Measurements from ENCODE around the gene AKNA. TPM values are rescaled to one million over a fixed set of nuclear protein-coding genes. Genes with fewer than 3 reads are reported as not detected.
A peak's percentile ranks its signal among the peaks of the same experiment; 100 is the strongest.

The AKNA gene
- total and polyA plus RNA-seq, 2 of the 8 experiments (the other 6 are each of a cell fraction or from before 2014, with no cell fraction given): 21.0 to 27.4 TPM

DNA sequence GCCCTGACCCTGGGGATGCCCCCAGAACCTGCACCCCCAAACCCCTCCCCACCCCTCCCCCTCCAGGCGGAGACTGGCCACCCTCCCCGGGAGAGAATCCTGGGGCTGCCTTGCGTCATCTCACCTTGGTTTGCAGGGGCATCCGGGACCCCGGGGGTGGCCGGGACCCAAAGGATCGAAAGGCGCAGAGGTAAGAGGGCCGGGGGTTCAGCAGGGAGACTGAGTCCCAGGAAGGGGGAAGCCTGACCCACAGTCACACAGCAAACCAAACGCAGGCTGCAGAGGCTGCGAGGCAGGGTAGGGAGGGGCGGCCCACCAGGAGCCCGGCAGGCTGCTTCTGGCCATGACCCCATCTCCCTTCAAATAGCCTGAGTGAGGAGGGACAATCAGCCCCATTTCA lies 98.7 kb downstream of the AKNA start:
- H3K79me1 ChIP-seq (ENCODE audit: low read depth, low read length): no peaks in the 10 kb centered on the region
- no peak overlapping the region for H3K4me2 ChIP-seq (ENCODE audit: insufficient read depth in 1 of 2, low read depth in 2 of 2, low read length in 2 of 2)
- H3K27ac ChIP-seq (ENCODE audit: low read depth, low read length): no peak overlapping the region
- no peaks in the 10 kb centered on the region for H3K27me3 ChIP-seq (replicated peaks in 1 of 4; ENCODE audit: control insufficient read depth in 3 of 4, extremely low read depth in 1 of 4, insufficient read depth in 3 of 4, low read length in 3 of 4)
- H4K5ac ChIP-seq (ENCODE audit: insufficient read length, low read depth, low read length): no peak overlapping the region
- H4K91ac ChIP-seq (replicated peaks; ENCODE audit: insufficient read length, low read length): no peak overlapping the region
- H3K56ac ChIP-seq (replicated peaks; ENCODE audit: insufficient read length, low read depth, low read length): no peak overlapping the region
- H2AK5ac ChIP-seq (ENCODE audit: low read depth, low read length): no peak overlapping the region
- H2AFZ ChIP-seq (ENCODE audit: low read length): no peak overlapping the region
- no peak overlapping the region for H2BK15ac ChIP-seq (ENCODE audit: low read length)
- CTCF ChIA-PET (ENCODE audit: partially characterized antibody): interaction anchor here (1.1 to 6.3 kb wide), 11 partner anchors 9 to 211 kb away, joined by 3 to 205 read pairs (median 9); partner anchors contain the start of genes AMBP and COL27A1
- peak overlapping the region; percentile 17 for H3K4ac ChIP-seq (replicated peaks; ENCODE audit: insufficient read length, low read depth, low read length)
- peaks cover 0 to 20% (median 4%) of the 10 kb centered on the region in 4 experiments; a peak in 5 of 7 replicates for H3K4me1 ChIP-seq (replicated peaks in 1 of 4; ENCODE audit: control insufficient read depth in 3 of 4, insufficient read depth in 4 of 4, low read length in 3 of 4)
- H2BK5ac ChIP-seq (ENCODE audit: low read depth, low read length): no peak overlapping the region
- no peak overlapping the region for H2BK120ac ChIP-seq (replicated peaks; ENCODE audit: low read depth, low read length)
- no peak overlapping the region for H2BK20ac ChIP-seq (ENCODE audit: low read length)
- H3K23ac ChIP-seq (ENCODE audit: insufficient read length): no peak overlapping the region
- no peak overlapping the region for H3K18ac ChIP-seq (ENCODE audit: extremely low read depth, low read length)
- H4K20me1 ChIP-seq (replicated peaks in 1 of 2; ENCODE audit: control insufficient read depth in 1 of 2, insufficient read depth in 2 of 2, low read length in 2 of 2): peaks cover 0 to 4% of the 10 kb centered on the region in 2 experiments
- no peaks in the 10 kb centered on the region for H3K79me2 ChIP-seq (ENCODE audit: control insufficient read depth in 1 of 2, insufficient read depth in 2 of 2, low read length in 2 of 2)
- H3K14ac ChIP-seq (ENCODE audit: insufficient read length): no peak overlapping the region
- no peak overlapping the region for H3K4me3 ChIP-seq (ENCODE audit: extremely low read depth in 1 of 4, insufficient read depth in 2 of 4, low read depth in 3 of 4, low read length in 4 of 4)
- POLR2A ChIA-PET (ENCODE audit: partially characterized antibody): interaction anchor here (2.0 kb wide), 1 partner anchor 181 kb away, joined by 6 read pairs; no protein-coding TSS in a partner anchor
- no peak overlapping the region for H3K9ac ChIP-seq (replicated peaks in 1 of 4; ENCODE audit: extremely low read depth in 1 of 4, low read depth in 3 of 4, low read length in 3 of 4)
- DNase-seq (ENCODE audit: low read depth in 1 of 2, low spot score in 2 of 2): peak in 1 of 2 experiments; percentile 45
- H3K36me3 ChIP-seq (ENCODE audit: control insufficient read depth in 2 of 4, insufficient read depth in 4 of 4, low read length in 3 of 4): peaks cover 2 to 8% (median 3%) of the 10 kb centered on the region in 4 experiments; a peak in 6 of 8 replicates
- no peak overlapping the region for H2BK12ac ChIP-seq (ENCODE audit: low read depth, low read length)
- WGBS, 2 experiments (ENCODE audit: extremely low coverage in 1 of 2, insufficient coverage in 1 of 2, insufficient read length in 1 of 2, insufficient replicate concordance in 2 of 2, low coverage in 1 of 2, low lambda C conversion rate in 2 of 2, missing lambda C conversion rate in 1 of 2): 90% methylated on average over 12 of the region's 13 CpGs; no CpG with 5 or more reads in 1 of the 2 experiments
- no peaks in the 10 kb centered on the region for H3K23me2 ChIP-seq (ENCODE audit: low read depth, low read length)
- H3K9me3 ChIP-seq (ENCODE audit: insufficient read depth in 2 of 2, low read depth in 1 of 2, low read length in 1 of 2): no peaks in the 10 kb centered on the region
- TF ChIP-seq CREB1 (IDR thresholded peaks at IDR 0.05) (no peak), BCL11A (IDR thresholded peaks at IDR 0.05; ENCODE audit: low read depth in 2 of 2, low read length in 2 of 2) (no peak), ZNF274 (IDR thresholded peaks at IDR 0.05; ENCODE audit: borderline replicate concordance, extremely low read depth, low read length) (no peak), GTF2F1 (IDR thresholded peaks at IDR 0.05; ENCODE audit: borderline replicate concordance, low read depth, low read length) (no peak)
- no peak for FAIRE-seq
- no peak overlapping the region for H4K8ac ChIP-seq (ENCODE audit: extremely low read depth, insufficient read depth, low read length)
